Measurements from ENCODE around the gene DGKG.

DGKG gene

DNA sequence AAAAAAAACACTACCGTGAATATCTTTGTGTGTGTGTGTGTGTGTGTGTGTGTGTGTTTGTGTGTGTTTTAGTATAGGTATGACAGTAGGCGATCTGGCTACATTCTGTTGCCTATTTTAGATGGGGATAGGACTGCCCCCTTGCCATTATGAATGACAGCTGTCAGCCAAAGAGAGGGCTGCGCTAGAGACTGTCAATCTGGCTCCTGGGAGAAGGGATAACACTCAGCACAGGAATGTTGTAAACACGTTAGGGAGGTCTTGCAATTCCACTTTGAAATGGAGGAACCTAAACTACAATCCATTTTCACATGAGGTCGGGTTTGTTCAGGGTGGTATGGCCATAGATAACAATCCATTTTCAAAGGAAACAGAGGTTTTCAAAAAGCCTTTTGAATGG is 239.0 kb downstream of the DGKG start:
- H3K4me1 ChIP-seq (ENCODE audit: insufficient read depth, low read length, poor library complexity, severe bottlenecking): peaks cover 12% of the 10 kb centered on the region
- no peaks in the 10 kb centered on the region for H3K27me3 ChIP-seq (ENCODE audit: insufficient read depth, low read length, poor library complexity, severe bottlenecking)
- H3K9me2 ChIP-seq (replicated peaks; ENCODE audit: low read depth, low read length): no peaks in the 10 kb centered on the region
- no peak overlapping the region for H2AFZ ChIP-seq (ENCODE audit: low read length)
- H3K9me3 ChIP-seq (ENCODE audit: insufficient read depth, low read depth, low read length): no peaks in the 10 kb centered on the region
- H3K79me2 ChIP-seq (ENCODE audit: insufficient read depth, low read length): no peaks in the 10 kb centered on the region
- H4K20me1 ChIP-seq (ENCODE audit: insufficient read depth, low read length, poor library complexity, severe bottlenecking): no peaks in the 10 kb centered on the region
- no peaks in the 10 kb centered on the region for H3F3A ChIP-seq (ENCODE audit: low read depth)
- H3K9ac ChIP-seq (ENCODE audit: low read depth, low read length, poor library complexity, severe bottlenecking): no peak overlapping the region
- TF ChIP-seq EZH2phosphoT487 (IDR thresholded peaks at IDR 0.05; ENCODE audit: borderline replicate concordance) (no peak), CTCF (conservative IDR thresholded peaks at IDR 0.05; ENCODE audit: low read length) (no peak)
- no peak overlapping the region for H3K4me2 ChIP-seq (ENCODE audit: low read depth, low read length, poor library complexity, severe bottlenecking)
- no peak overlapping the region for H3K4me3 ChIP-seq (ENCODE audit: low read length, poor library complexity, severe bottlenecking)
- no peaks in the 10 kb centered on the region for H3K36me3 ChIP-seq (ENCODE audit: insufficient read depth, low read length)

- no peaks in the 10 kb centered on the region for H3K79me2 ChIP-seq (ENCODE audit: insufficient read depth, low read length)
- no peak overlapping the region for H3K4me3 ChIP-seq (ENCODE audit: low read length, poor library complexity, severe bottlenecking)
- H3K9me2 ChIP-seq (replicated peaks; ENCODE audit: low read depth, low read length): no peaks in the 10 kb centered on the region
- H3K9me3 ChIP-seq (ENCODE audit: insufficient read depth, low read depth, low read length): no peaks in the 10 kb centered on the region
- H3F3A ChIP-seq (ENCODE audit: low read depth): no peaks in the 10 kb centered on the region
- no peak overlapping the region for H3K4me2 ChIP-seq (ENCODE audit: low read depth, low read length, poor library complexity, severe bottlenecking)
- H3K9ac ChIP-seq (ENCODE audit: low read depth, low read length, poor library complexity, severe bottlenecking): no peak overlapping the region
- peaks cover 4% of the 10 kb centered on the region for H3K4me1 ChIP-seq (ENCODE audit: insufficient read depth, low read length, poor library complexity, severe bottlenecking)
- H2AFZ ChIP-seq (ENCODE audit: low read length): no peak overlapping the region
- TF ChIP-seq CTCF (conservative IDR thresholded peaks at IDR 0.05; ENCODE audit: low read length): no peak
- TF ChIP-seq EZH2phosphoT487 (IDR thresholded peaks at IDR 0.05; ENCODE audit: borderline replicate concordance): no peak
- no peaks in the 10 kb centered on the region for H4K20me1 ChIP-seq (ENCODE audit: insufficient read depth, low read length, poor library complexity, severe bottlenecking)
- no peaks in the 10 kb centered on the region for H3K27me3 ChIP-seq (ENCODE audit: insufficient read depth, low read length, poor library complexity, severe bottlenecking)
- H3K36me3 ChIP-seq (ENCODE audit: insufficient read depth, low read length): no peaks in the 10 kb centered on the region
Measured at GRCh38 chr3:186121968-186122367, 240.1 kb downstream of the DGKG start.

DNA sequence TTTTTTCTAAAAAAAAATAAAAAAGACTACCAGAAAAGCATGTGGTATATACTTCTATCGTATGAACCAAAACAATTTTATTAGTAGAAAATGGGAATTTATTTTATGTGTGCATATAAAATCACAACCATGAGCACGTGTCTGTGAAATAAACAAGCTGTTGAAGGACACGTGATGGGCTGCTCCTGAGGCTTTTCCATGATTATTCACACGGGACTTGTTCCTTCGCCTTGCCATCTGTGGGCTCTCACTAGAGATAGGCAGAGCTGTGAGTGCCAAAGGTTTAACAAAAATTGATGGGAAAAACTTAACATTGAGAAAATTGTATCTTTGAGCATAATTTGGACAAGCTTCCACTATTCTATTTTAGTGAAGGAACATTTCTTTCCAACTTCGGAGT is 240.8 kb downstream of the DGKG start:
- H3K4me1 ChIP-seq (ENCODE audit: insufficient read depth, low read length, poor library complexity, severe bottlenecking): no peaks in the 10 kb centered on the region
- H3K4me2 ChIP-seq (ENCODE audit: low read depth, low read length, poor library complexity, severe bottlenecking): no peak overlapping the region
- H3K4me3 ChIP-seq (ENCODE audit: low read length, poor library complexity, severe bottlenecking): no peak overlapping the region
- H3K79me2 ChIP-seq (ENCODE audit: insufficient read depth, low read length): no peaks in the 10 kb centered on the region
- no peaks in the 10 kb centered on the region for H3K9me3 ChIP-seq (ENCODE audit: insufficient read depth, low read depth, low read length)
- no peaks in the 10 kb centered on the region for H3K9me2 ChIP-seq (replicated peaks; ENCODE audit: low read depth, low read length)
- no peak for TF ChIP-seq CTCF (conservative IDR thresholded peaks at IDR 0.05; ENCODE audit: low read length)
- no peak for TF ChIP-seq EZH2phosphoT487 (IDR thresholded peaks at IDR 0.05; ENCODE audit: borderline replicate concordance)
- H3K27me3 ChIP-seq (ENCODE audit: insufficient read depth, low read length, poor library complexity, severe bottlenecking): no peaks in the 10 kb centered on the region
- H4K20me1 ChIP-seq (ENCODE audit: insufficient read depth, low read length, poor library complexity, severe bottlenecking): no peaks in the 10 kb centered on the region
- no peak overlapping the region for H2AFZ ChIP-seq (ENCODE audit: low read length)
- H3K36me3 ChIP-seq (ENCODE audit: insufficient read depth, low read length): no peaks in the 10 kb centered on the region
- H3K9ac ChIP-seq (ENCODE audit: low read depth, low read length, poor library complexity, severe bottlenecking): no peak overlapping the region
- no peaks in the 10 kb centered on the region for H3F3A ChIP-seq (ENCODE audit: low read depth)
